NCI-H82 treated with DMSO at 0.1 percent for 48 hours (cell line): ENCODE results near the gene SLC23A3.

ENCODE experiments used
- DNase-seq: peaks from one replicate; lab custom pipeline; 2025; ENCODE audit not compliant: unreplicated experiment; lab: John Stamatoyannopoulos, UW

SLC23A3 gene

GRCh38 chr2:219169930-219170654 is at the start of gene SLC23A3:
Gene SLC23A3 (minus strand): TSS chr2:219170029. CDS start chr2:219169984, 45 bp downstream.
- no peak for DNase-seq

- peak; percentile 85 for DNase-seq
These were observed 49.2 kb upstream of the SLC23A3 start, which contains the start of gene ABCB6 for GRCh38 chr2:219218732-219219701. Gene ABCB6 (minus strand): TSS chr2:219218958. CDS start chr2:219218673, 285 bp downstream.

- DNase-seq = no peak
These were observed 48.4 kb upstream of the SLC23A3 start for GRCh38 chr2:219218217-219218731.

GRCh38 chr2:219216535-219216915 is 46.7 kb upstream of the SLC23A3 start:
- no peak for DNase-seq

- DNase-seq = no peak
These were observed 46.2 kb upstream of the SLC23A3 start for GRCh38 chr2:219215871-219216534.

GRCh38 chr2:219214786-219215185 is 45.0 kb upstream of the SLC23A3 start:
- no peak for DNase-seq

GRCh38 chr2:219214141-219214540 is 44.3 kb upstream of the SLC23A3 start:
- no peak for DNase-seq

- DNase-seq = no peak
These were observed 43.8 kb upstream of the SLC23A3 start for GRCh38 chr2:219213486-219214071.

- DNase-seq = no peak
These were observed 43.2 kb upstream of the SLC23A3 start for GRCh38 chr2:219213026-219213415.

- no peak for DNase-seq
These were observed 41.1 kb upstream of the SLC23A3 start for GRCh38 chr2:219210886-219211362.

- no peak for DNase-seq
These were observed 40.5 kb upstream of the SLC23A3 start for GRCh38 chr2:219210196-219210885.

- no peak for DNase-seq
These were observed 39.7 kb upstream of the SLC23A3 start for GRCh38 chr2:219209236-219210195.

- no peak for DNase-seq
These were observed 38.3 kb upstream of the SLC23A3 start for GRCh38 chr2:219207884-219208740.

GRCh38 chr2:219207134-219207883 is 37.5 kb upstream of the SLC23A3 start:
- DNase-seq = no peak

GRCh38 chr2:219206328-219207133 is 36.7 kb upstream of the SLC23A3 start, which contains the start of gene ZFAND2B:
Gene ZFAND2B (plus strand): TSS chr2:219206782. CDS start chr2:219206988, 206 bp downstream.
- DNase-seq = peak; percentile 78

GRCh38 chr2:219205981-219206327 is 36.1 kb upstream of the SLC23A3 start:
- DNase-seq = no peak
